UCSD-AML1 (cell line): ENCODE results near the gene RRP9.

ENCODE experiments used
- DNase-seq: peaks from one replicate; lab custom pipeline; 2025; ENCODE audit not compliant: unreplicated experiment; lab: John Stamatoyannopoulos, UW

Gene RRP9

GRCh38 chr3:51974277-51974962 lies 32.7 kb upstream of the RRP9 start:
- no peak for DNase-seq

- DNase-seq = no peak
Measured at GRCh38 chr3:51971350-51971749, 29.6 kb upstream of the RRP9 start.

DNA sequence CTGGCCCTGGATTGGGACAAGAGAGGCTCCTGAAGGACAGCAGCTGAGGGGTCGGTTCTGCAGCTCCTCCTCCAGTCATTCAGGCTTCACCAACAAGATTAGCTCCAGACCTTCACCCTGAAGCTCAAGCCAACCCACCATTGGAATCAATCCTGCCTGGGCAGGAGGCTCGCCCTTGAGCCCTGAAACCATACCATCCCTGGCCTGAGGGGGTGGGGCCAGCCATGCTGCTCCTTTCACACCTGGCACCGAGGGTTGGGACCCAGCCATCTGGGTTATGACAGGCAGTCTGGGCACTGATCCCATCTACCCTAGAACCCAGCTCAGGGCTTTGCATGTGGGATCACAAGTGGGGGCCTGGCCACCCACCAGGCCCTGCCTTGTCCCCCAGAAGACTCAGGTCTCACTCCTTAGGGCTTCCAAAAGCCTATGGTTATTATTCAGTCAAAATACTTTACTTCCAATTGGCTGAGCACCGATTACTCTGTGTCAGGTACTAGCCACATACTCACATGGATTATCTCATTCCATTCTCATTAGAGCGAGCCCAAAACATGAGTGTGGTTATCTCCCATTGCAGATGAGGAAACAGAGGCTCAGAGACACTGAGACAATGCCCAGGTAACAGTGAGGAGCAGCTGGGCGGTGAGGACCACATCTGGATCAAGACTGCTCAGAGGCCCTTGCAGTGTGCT lies 29.0 kb upstream of the RRP9 start:
- DNase-seq = no peak

DNA sequence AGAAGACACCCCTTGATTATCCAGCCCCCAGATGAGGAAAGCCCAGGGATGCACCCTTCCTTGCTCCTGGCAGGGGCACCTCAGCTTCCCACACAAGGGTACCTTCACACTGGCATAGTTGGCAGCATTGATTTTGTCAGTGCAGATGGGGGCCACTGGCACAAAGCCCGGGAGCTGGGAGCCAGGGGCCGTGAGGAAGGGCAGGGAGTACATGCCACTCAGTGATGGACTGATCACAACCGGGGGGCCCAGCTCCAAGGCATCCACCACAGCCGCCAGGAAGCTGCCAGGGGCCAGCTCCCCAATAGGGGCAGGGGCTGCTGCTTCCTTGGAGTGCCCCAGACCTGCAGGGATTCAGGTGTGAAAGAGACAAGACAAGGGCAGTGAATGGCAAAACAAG lies 28.1 kb upstream of the RRP9 start:
- DNase-seq = no peak

- no peak for DNase-seq
Measured at GRCh38 chr3:51968883-51969678, 27.4 kb upstream of the RRP9 start.

DNA sequence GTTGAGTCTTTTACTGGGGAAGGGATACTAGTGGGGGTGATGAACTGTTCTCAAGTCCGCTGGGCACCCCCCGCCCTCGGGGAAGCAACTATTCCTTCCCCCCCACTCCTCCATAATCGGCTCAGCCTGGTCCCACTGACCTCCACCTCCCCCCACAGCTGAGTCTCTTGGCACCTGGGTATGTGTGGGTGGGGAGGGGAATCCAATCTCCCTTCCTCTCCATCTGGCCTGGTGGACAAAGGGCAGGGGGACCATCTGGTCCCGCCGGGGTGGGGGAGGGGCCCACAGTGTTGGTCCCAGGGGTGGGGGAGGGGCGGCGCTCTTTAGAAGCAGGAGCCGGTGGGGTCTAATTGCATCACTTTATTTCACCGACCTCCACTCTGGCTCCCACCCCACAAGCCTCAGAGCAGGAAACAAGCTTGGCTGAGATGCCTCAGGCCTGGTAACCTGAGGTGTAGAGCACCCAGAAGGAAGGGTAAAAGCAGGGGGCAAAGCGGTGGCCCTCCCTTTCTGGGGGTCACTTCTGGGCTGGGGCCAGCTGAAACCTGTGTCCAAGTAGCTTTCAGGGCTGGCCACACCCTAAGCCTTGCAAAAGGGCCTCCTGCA lies 26.6 kb upstream of the RRP9 start:
- DNase-seq = no peak

DNA sequence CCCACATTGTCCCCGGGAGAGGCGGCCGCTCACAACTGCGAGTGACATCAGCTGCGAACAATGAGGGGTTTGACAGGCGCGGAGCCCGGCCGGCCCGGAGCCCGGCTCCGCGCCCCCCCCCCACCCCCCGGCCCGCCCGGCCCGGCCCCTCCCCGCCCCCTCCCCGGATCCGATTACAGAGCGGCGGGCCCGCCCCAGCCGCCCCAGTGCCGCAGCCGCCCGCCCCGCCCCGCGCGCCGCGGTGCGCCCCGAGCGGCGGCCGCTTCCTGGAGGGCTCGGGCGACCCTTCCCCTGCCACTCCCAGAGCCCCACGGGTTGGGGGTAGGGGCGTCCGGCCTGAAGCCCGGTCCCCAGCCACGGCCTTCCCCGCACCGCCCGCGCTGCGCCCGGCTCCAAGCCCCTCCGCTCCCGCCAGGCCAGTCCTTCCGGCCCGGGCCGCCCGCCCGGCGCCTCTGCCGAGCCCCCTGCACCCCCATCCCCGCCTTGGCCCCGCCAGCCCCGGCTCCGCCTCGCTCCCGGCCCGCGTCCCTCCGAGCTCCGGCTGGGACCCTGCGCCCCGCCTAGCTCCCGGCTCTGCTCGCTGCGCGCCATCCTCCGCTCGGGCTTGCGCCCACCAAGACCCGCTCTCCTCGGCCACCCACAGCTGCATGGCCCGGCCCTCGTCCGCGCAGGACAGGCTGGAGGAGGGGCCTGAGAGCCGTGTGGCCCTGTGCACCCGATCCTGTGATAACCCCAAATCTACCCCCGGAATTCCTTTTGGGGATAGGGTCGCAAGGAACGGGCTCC lies 25.9 kb upstream of the RRP9 start, which contains the start of gene PCBP4:
Gene PCBP4, minus strand, starts transcription at position 71 of the 786 bp plus-strand sequence. CDS start 6,214 bp downstream, outside the sequence.
- no peak for DNase-seq

- no peak for DNase-seq
Measured at GRCh38 chr3:51966922-51967383, 25.2 kb upstream of the RRP9 start.

DNA sequence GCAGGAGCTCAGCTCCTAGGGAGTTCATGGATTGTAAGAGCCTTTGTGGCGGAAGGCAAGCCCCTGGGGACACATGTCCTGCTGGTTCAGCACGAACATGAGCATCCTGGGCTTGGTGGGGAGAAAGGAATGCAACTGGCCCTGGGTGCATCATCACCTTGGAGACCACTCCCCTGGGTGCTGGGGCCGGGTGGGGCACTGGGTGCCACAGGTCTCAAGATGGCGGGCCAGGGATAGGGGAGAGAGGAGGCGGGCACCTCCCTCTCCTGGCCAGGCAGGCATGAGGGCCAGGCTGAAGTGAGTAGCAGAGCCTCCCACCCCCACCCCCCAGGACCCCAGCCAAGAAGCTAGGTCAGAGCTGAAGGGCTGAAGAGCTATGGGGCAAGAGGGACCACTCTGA lies 24.8 kb upstream of the RRP9 start:
- DNase-seq = no peak

GRCh38 chr3:51966016-51966415 lies 24.3 kb upstream of the RRP9 start:
- no peak for DNase-seq

DNA sequence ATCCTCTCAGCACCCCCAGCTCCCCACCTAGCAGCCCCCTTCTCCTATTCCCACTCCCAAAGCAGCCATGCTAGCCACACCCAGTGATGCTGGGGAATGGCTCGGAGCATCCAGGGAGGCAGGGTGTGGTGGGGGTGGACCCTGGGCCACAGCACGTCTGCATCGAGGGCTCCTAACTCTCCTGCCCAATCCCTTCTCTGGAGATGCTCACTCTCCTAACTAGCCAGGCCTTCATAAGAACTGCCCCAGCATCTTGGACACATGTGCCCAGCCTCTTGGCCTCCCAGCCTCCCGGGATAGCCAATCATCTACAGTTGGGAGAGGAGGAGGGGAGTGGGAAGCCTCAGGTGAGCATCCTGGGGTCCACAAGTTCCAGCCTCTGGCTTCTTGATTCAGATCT lies 22.8 kb upstream of the RRP9 start:
- no peak for DNase-seq

GRCh38 chr3:51963951-51964451 lies 22.3 kb upstream of the RRP9 start:
- DNase-seq = no peak

GRCh38 chr3:51962854-51963530 lies 21.3 kb upstream of the RRP9 start:
- no peak for DNase-seq

DNA sequence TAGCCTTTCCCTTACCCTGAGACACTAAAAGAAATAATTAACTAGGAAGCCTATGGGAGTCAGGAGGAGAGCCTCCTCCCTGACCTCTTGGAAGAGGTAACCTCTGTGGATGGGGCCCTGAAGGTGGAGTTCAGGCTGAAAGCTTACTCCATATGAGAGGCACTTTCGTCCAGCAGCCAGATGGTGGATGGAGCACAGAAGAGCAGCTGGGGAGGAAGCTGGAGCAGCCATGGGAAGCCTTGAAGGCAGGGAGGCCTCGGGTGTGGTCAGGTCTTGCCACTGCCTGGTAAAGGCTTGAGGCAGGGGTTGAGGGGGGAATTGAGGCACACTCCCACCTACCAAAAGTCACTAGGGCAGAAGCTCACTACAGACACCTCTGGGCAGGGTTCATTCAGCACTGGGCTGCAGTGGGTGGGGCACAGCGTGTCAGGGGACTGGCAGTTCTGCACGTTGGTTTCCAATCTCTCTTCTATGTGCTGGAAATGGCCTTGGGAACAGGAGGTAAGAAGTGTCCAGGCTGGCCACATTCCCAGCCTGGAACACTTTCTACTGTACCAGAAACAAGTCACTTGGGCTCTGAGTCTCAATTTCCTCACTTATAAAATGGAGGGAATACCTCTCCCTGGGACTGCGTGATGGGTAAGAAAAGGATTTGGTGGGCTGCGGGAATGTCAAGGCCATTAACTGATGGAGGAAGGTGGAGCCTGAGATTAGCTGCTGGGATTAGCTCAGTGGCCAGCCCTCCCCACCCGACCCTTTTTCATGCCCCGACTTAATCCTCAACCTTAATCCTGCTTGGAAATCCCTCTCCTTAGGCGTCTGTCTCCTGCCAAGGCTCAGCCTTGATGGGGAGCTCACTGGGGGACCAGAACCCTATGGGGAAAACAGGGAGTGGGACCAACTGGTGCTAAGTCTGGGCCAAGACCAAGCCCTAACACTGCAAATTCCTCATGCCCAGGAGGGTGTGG lies 20.2 kb upstream of the RRP9 start:
- DNase-seq = no peak

- no peak for DNase-seq
Measured at GRCh38 chr3:51961011-51961410, 19.3 kb upstream of the RRP9 start.

- no peak for DNase-seq
Measured at GRCh38 chr3:51960386-51960785, 18.7 kb upstream of the RRP9 start.

DNA sequence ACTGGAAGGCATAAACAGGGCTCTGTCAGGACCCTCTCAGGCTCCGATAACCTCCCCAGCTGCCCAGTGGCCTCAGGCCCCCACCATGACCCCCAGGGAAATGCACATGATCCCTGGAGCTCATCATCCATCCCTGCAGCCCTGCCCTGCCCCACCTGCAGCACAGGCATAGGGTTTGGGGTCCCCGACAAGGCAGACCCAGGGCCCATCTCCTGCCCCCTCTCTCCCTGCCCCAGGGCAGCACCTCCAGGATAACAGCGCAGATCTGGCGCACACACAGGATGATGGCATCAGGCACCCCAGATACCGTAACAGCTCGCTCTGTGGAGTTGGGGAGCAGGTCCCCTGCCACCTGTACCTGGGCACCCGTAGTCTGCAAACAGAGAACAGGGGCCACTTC lies 17.9 kb upstream of the RRP9 start:
- no peak for DNase-seq

DNA sequence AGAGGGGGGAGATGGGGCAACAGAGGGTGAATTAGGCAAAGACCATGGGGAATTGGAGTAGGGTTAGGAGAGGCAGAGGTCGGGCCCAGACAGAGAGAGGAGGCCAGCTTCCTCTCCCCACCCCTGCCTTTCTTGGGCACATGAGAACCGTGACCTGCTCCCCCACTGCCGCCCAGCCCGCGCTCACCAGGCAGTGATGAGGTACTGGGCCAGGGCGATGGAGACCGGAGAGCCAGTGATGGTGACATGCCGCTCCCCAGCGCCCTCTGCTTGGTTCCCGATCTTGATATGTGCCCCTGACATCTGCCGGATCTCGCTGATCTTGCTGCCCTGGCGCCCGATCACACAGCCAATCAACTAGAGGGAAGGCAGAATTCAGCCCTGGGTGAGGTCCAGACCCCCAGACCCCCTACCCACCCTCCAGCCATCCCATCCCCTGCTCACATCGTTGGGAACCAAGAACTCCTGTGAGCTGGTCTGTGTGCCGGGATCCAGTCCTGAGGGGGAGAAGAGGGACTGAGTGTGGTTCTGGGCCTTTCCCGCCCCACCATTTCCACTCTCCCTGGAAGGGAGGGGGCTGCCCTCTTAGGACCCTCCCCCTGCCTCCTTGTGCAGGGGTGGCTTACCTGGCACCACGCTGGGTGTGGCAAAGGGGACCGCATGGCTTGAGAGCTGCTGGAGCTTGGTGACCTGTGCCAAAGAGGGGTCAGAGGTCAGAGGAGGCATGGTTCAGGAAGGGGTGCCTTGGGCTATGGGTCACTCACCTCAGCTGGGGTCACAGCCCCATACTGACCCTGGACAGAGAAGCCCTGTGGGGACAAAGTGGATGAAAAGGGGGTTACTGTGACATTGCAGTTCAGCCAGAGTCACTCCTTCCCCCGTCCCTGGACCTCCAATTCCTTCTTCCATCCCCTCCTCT lies 17.2 kb upstream of the RRP9 start:
- no peak for DNase-seq
